Myocyte (in vitro differentiated cells): ENCODE measurements around the gene SCGB1D1. TPM values are rescaled to one million over a fixed set of nuclear protein-coding genes. Genes with fewer than 3 reads are reported as not detected.
"Not testable (repeated sequence)": the region's sequence is repeated elsewhere in the genome, so short reads cannot be mapped to it uniquely, and the experiment has no call there.

ENCODE experiments used
- DNase-seq: peaks from one replicate; pipeline ENCODE4 v3.0.0-alpha.2; 2012; ENCODE audit warnings: low read depth
- total RNA-seq: library from RNA; depleted of rRNA; stranded (reverse); fragments of >200 nt; gene quantifications from 2 replicates; pipeline ENCODE4 v1.2.3, GENCODE V29; 2014

SCGB1D1 gene
- total RNA-seq, 1 donor from 2014 or later = not detected

DNA sequence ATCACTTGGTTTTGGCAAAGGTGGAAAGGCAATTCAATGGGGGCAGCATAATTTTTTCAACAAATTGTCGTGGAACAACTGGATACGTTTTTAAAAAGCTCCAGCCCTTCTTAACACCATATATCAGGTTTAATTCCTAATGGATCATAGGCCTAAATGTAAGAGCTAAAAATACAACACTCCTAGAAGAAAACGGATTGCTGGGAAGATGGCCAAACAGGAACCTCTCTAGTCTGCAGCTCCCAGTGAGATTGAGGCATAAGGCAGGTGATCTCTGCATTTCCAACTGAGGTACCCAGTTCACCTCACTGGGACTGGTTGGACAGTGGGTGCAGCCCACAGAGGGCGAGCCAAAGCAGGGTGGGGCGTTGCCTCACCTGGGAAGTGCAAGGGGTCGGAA is 32.4 kb upstream of the SCGB1D1 start:
- no peak for DNase-seq

DNA sequence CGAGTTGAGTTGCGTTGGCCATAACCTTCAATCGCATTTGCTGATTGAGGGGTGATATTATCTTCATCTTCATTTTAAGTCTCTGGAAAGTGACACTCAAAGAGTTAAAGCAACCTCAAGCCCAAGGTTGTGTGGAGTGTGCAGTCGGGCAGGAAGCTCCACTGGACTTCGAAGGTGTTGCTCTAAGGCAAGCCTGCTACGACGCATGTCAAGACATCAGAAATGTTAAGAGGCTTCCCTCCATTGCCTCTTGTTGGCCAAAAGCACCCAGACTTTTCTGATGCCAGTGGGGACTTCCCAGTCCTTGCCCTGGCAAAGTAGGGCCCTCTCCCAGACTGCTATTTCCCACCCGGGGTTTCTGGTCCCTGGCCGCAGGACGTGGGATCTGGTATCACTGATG is 23.6 kb upstream of the SCGB1D1 start:
- no peak for DNase-seq

DNA sequence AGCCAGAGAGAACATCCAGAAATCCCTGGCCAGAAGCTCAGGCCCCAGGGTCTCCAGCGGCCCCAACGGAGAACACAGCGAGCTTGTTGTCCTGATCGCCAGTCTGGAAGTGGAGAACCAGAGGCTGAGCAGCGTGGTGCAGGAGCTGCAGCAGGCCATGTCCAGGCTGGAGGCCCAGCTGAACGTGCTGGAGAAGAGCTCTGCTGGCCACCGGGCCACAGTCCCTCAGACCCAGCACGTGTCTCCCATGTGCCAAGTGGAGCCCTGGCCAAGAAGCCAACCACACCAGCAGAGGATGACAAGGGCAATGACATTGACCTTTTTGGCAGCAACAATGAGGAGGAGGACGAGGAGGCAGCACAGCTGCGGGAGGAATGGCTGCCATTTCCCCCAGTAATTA is 20.6 kb upstream of the SCGB1D1 start:
- DNase-seq = peak; percentile 38

DNA sequence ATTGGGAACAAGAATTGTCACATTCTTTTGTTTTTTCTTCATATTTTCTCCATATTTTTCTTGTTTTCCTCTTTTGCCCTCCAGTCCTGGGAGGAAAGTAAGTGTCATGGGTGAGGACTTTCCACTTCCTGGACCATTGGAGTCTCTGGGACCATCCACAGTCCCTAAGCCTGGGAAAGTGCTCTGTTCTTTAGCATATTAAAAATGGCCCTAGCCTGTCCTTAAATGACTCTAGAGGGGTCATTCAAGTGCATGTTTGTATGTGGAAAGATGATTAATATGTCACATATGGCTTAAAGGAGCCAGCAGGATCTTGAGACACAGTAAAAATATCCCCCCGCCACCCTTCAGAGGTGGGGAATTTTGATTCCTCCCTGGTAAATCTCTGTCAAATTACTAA is 20.1 kb upstream of the SCGB1D1 start:
- DNase-seq = peak; percentile 20

DNA sequence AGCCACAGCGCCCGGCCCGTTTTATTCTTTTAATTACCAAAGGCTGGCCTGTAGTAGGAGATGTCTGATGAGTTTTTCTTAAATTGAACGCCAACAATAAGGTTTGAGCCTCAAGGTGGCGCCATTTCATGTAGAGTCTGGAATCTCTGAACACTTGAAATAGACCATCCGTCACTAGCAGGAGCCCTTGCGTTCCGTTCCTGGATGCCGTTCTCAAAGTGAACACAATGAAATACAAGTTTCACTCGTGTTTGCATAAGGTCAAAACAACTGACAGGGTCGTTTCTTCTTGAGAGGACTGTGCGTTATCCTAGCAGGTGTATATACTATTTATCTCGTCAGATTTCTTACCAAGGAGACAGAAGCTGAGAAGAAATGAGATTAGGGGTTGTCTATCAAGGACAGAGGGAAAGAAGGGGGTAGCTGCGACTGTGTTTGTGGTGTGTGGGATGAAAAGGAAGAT is 18.7 kb upstream of the SCGB1D1 start:
- peak; percentile 86 for DNase-seq

DNA sequence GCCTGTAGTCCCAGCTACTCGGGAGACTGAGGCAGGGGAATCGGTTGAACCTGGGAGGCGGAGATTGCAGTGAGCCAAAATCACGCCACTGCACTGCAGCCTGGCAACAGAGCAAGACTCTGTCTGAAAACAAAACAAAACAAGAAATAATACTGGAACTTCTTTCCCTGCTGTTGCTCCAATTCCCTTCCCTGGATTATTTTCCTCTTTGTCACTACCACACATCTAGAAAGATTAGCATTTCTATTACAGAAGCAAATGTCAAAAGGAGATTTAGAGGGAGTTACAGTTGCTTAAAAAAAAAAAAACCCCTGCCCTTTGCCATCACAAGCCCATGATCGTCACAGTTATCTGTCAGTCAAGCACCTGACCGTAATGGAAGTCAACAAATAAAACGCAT is 17.7 kb upstream of the SCGB1D1 start:
- DNase-seq = no peak

DNA sequence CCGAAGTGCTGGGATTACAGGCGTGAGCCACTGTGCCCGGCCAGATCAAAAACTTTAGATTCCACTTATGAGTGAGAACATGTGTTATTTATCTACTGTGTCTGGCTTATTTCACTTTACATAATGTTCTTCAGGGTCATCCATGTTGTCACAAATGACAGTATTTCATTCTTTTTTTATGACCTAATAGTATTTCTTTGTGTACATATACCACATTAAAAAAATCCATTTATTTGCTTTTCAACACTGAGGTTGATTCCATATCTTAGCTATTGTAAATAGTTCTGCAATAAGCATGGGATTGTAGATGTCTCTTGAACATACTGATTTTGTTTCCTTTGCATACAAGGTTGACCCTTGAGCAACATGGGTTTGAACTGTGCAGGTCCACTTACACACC is 13.2 kb upstream of the SCGB1D1 start:
- DNase-seq = no peak

DNA sequence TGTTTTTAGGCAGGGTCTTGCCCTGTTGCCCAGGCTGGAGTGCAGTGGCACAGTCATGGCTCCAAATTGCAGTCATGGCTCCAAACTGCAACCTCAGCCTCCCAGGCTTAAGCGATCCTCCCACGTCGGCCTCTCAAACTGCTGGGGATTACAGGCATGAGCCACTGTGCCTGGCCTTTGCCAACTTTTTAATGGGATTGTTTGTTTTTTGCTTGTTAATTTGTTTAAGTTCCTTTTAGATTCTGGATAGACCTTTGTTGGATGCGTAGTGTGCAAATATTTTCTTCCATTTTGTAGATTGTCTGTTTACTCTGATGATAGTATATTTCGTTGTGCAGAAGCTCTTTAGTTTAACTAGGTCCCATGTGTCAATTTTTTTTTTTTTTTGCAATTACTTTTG is 10.0 kb upstream of the SCGB1D1 start:
- no peak for DNase-seq

DNA sequence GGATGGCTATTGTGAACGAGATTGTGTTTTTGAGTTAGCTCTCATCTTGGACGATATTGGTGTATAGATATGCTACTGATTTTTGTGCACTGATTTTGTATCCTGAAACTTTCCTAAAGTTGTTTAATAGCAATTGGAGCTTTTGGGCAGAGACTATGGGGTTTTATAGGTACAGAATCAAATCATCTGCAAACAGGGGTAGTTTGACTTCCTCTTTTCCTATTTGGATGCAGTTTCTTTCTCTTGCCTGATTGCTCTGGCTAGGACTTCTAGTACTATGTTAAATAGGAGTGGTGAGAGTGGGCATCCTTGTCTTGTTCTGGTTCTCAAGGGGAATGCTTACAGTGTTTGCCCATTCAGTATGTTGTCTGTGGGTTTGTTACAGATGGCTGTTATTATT is 8.9 kb upstream of the SCGB1D1 start:
- DNase-seq = no peak

DNA sequence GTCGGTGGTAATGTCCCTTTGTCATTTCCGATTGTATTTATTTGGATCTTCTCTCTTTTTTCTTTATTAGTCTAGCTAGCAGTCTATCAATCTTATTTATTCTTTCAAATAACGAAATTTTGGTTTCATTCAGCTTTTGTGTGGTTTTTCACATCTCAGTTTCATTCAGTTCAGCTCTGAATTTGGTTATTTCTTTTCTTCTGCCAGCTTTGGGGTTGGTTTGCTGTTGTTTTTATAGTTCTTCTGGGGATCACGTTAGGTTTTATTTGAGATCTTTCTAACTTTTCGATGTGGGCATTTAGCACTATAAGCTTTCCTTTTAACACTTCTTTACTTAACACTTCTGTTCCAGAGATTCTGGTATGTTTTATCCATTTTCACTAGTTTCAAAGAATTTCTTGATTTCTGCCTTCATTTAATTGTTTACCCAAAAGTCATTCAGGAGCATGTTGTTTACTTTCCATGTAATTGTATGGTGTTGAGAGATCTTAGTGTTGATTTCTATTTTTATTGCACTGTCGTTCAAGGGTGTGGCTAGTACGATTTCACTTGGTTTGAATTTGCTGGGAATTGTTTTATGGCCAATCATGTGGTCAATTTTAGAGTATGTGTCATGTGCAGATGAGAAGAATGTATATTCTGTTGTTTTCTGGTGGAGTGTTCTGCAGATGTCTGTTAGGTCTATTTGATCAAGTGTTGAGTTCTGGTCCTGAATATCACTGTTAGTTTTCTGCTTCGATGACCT is 7.7 kb upstream of the SCGB1D1 start:
- no peak for DNase-seq

DNA sequence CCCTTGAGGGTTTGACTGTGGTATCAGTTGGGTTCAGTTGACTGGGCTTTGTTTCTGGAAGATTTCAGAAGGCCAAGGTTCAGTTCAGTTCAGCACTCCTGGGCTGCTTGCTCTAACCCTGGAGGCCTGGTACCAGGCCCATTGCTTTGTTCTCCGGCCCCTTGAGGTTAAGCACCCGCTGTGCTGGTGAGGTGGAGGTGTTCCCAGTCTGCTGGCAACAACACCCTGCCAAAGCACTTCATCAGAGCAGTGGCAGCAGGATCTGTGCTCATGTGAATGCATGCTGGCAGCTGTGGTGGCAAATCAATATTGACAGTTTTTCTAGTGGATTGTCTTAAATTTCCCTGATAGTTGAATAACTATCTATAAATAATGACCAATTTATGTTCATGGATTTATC is 3.8 kb upstream of the SCGB1D1 start:
- DNase-seq = no peak

DNA sequence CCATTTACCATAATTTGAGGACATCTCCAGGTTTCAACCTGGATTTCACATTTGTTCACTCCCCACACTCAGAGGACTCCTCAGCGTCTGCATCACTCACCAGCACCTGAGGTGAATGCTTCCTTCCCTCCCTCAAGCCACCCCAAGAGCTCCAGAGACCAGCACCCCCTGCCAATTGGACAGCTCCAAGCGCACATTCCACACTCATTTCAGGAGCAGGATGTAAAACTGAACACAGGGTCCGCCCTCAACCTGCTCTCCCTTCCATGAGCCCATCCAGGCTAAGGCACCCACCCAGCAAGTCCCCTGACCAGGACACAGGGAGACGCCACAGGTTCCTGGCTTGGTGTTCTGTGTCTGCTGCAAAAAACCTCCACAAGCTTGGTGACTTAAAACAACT is 3.9 kb downstream of the SCGB1D1 start:
- DNase-seq = peak; percentile 19

DNA sequence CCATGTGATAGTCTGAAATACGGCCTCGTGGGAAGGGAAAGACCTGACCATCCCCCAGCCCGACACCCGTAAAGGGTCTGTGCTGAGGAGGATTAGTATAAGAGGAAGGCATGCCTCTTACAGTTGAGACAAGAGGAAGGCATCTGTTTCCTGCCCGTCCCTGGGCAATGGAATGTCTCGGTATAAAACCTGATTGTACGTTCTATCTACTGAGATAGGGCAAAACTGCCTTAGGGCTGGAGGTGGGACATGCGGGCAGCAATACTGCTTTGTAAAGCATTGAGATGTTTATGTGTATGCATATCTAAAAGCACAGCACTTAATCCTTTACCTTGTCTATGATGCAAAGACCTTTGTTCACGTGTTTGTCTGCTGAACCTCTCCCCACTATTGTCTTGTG is 5.0 kb downstream of the SCGB1D1 start:
- not testable (repeated sequence) for DNase-seq

DNA sequence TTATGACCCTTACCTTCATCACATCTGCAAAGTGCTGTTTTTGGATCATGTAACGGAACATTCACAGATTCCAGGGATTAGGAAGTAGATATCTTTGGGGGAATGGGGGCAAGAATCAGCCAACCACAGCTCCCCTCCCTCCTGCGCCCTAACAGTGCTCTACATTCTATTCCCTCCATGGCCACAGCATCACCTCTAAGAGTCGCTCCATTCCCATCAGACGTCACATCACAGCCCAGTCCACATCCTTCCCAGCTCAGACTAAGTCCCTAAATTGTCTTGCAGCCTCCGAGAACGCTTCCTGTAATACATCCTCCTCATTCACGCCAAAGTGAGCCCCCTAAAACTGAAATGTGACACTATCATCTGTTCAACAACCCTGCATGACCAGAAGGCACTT is 5.9 kb downstream of the SCGB1D1 start:
- DNase-seq = no peak

DNA sequence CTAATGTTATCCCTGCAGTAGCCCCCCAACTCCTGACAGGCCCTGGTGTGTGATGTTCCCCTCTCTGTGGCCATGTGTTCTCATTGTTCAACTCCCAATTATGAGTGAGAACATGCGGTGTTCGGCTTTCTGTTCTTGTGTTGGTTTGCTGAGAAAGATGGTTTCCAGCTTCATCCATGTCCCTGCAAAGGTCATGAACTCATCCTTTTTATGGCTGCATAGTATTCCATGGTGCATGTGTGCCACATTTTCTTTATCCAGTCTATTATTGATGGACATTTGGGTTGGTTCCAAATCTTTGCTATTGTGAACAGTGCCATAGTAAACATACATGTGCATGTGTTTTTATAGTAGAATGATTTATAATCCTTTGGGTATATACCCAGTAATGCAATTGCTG is 7.4 kb downstream of the SCGB1D1 start:
- not testable (repeated sequence) for DNase-seq

DNA sequence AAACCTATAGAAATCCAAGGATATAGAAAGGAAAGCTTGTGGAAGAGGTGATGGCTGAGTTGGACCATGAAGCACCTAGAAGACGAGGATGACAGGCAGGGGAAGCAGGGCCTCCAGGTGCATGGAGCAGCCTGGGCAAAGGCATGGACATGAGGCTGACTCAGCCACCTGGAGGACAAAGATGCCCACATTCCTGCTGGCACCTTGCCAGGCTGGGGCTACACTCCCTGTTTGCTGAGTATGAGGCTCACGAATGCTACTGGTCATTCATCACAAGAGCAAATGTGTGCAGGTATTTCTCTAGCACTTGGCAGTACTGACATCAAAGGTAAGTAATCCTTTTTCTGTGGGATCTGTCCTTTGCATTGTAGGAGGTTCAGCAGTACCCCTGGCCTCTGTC is 11.4 kb downstream of the SCGB1D1 start:
- DNase-seq = no peak

DNA sequence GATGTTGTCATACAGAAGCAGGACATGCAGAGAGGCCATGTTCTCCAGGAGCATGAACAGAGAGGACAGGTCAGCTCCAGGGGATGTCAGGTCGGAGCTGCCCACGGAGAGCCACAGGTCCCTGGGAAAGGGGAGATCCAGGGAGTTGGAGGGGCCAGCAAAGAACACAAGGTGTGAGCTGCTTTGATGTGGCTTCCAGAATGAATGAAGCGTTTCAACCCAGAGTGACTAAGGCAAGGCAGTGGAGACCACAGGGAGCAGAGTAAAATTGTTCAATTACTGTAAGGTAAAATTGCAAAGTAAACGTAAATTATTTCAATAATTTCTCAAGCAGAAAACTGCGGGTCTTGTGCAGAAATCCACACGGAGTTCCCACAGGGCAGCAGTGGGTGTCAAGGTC is 12.9 kb downstream of the SCGB1D1 start:
- no peak for DNase-seq

DNA sequence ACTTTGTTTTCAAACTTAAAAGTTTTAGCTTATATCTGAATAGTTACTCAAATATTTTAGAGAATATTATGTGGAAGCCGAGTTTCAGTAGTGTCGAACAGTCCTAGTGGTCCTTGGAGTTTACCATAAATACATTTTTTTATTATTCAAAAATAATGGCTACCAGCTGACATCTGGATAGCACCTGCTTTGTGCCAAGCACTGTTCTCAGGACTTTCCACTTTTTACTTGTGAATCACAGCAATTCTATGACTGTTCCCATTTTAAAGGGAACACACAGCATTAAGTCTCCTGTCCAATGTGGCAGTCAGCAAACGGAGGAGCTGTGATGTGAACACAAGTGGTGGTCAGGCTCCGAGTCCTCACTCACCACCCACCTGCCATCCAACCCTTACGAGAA is 14.4 kb downstream of the SCGB1D1 start:
- DNase-seq = no peak

DNA sequence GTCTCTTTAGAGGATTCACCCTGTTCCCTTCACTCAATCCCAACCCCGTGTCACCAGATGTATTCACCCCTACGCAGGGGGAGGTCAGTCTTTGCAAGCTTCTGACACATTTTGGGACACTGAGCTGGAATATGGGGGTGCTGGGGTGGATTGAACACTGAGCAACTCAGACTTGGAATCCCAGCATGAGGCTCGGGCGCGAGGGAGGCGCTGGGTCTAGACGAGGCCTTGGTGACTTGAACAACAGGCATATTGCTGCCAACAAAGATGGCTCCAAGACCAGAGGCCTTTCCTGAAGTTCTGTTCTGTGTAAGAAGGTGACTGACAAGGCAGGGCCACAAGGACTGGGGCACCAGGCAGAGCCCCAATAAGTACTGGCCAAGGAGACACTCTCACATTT is 15.4 kb downstream of the SCGB1D1 start:
- DNase-seq = no peak

DNA sequence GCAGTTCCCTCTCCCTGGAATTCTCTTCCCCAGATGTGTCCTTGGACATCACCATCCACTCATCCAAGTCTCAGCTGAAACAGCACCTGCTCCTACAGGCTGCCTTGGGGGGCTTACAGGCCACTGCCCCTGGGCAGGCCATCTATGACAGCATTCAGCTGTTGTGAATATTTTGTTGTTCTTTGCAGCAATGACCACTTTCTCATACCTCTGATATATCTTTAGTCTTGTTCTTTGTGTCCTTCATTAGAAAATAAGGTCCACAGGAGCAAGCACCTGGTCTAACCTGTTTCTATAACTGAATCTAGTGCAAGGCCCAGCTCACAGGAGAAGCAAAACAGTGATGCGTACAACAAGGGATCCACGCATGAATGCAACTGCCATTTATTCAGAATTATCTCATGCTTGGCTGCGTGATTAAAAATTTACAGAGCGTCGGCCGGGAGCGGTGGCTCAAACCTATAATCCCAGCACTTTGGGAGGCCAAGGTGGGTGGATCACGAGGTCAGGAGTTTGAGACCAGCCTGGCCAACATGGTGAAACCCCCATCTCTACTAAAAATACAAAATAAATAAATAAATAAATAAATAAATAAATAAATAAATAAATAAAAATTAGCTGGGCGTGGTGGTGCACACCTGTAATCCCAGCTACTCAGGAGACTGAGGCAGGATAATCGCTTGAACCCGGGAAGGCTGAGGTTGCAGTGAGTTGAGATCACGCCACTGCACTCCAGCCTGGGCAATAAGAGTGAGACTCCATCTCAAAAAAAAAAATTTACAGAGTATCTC is 16.5 kb downstream of the SCGB1D1 start:
- not testable (repeated sequence) for DNase-seq

DNA sequence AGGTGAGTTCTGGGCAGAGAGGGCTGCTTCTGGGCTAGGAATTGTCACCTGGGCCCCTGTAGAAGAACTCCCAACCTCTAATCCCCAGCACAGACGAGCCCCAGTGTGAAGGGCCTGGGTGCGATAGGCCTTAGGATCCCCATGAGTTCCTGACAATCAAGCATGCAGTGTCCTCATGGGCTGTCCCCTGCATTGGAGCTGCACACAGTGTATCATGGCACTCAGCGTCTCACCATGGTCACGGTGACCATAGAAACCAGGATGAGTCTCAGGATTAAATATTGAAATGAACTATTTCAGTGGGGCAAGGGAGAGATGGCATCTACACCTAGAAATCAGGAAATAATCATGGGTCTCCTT is 18.7 kb downstream of the SCGB1D1 start:
- DNase-seq = no peak

DNA sequence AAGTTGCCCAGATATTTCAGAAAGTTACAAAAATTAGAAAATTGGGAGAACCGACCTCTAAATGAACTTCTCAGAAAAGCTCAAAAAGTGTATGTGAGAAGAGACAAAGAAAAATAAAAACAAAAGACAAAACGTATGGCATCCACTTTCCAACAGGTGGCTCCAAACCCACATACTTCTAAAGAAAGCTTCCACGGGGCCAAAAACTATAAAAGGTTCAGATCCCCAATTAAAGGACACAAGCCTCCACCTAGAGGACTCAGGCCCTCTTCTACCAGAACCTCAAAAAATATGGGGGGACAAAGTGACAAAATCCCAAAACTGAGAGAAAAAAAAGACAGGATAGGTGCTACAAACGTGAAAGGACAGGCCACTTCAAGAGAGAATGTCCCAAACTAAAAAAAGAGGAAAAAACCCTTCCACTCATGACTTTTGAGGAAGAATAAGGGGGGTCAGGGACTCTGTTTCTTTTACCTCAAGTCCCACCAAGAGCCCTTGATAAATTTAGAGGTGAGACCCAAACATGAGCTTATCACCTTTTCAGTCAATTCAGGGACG is 27.3 kb downstream of the SCGB1D1 start:
- DNase-seq = peak; percentile 19

DNA sequence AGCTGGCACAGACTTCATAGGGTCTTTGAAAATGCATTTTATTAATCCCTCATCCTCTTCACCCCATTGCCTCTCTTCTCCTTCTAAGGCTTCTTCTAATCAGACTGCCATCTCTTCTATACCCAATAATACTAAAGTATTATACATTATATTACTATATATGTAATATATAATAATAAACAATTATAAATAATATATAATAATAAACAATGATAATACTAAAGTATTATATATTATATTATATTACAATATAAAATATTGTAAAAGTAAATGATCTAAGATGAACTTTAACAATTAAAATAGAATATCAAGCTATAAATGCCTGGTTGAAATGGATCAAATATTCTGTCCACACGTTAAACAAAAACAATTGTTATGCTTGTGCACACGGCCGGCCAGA is 31.5 kb downstream of the SCGB1D1 start:
- no peak for DNase-seq
